ENCODE results near the gene OCA2.

The OCA2 gene

GRCh38 chr15:28078191-28078719 lies 20.9 kb downstream of the OCA2 start:
- DNase-seq (ENCODE audit: low spot score), result no peak

GRCh38 chr15:28075573-28075972 lies 23.5 kb downstream of the OCA2 start:
- no peak for DNase-seq (ENCODE audit: low spot score)

DNA sequence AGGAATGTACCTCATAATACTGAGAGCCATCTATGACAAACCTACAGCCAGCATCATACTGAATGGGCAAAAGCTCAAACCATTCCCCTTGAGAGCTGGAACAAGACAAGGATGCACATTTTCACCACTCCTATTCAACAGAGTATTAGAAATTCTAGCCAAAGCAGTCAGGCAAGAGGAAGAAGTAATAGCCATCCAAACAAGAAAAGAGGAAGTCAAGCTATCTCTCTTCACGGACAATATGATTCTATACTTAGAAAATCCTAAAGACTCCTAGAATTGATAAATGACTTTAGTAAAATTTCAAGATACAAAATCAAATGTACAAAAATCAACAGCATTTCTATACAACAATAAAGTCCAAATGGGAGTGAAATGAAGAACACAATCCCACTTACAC lies 30.2 kb downstream of the OCA2 start:
- DNase-seq (ENCODE audit: low spot score), result no peak

- no peak for DNase-seq (ENCODE audit: low spot score)
Measured at GRCh38 chr15:28066231-28066630, 32.9 kb downstream of the OCA2 start.

- DNase-seq (ENCODE audit: low spot score), result no peak
Measured at GRCh38 chr15:28060005-28060404, 39.1 kb downstream of the OCA2 start.

GRCh38 chr15:28058082-28058481 lies 41.0 kb downstream of the OCA2 start:
- DNase-seq (ENCODE audit: low spot score), result no peak

- no peak for DNase-seq (ENCODE audit: low spot score)
Measured at GRCh38 chr15:28051955-28052633, 47.0 kb downstream of the OCA2 start.

GRCh38 chr15:28049581-28049980 lies 49.5 kb downstream of the OCA2 start:
- no peak for DNase-seq (ENCODE audit: low spot score)

DNA sequence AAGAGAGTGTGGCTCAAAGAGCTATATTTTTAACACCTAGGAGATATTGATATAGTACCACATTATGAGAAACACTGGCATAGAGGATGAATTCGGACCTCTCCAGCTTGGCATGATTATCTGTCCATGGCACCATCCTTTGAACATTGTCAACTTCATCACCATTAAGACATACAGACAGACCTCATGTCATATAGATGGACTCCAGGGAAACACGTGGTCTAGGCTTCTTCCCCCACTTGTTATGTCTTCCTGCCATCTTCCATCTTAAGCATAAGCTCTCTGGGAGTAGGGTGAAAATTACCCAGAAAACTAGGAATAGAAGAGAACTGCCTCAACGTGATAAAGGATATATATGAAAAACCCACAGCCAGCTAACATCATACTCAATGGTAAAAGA lies 51.8 kb downstream of the OCA2 start:
- no peak for DNase-seq (ENCODE audit: low spot score)

DNA sequence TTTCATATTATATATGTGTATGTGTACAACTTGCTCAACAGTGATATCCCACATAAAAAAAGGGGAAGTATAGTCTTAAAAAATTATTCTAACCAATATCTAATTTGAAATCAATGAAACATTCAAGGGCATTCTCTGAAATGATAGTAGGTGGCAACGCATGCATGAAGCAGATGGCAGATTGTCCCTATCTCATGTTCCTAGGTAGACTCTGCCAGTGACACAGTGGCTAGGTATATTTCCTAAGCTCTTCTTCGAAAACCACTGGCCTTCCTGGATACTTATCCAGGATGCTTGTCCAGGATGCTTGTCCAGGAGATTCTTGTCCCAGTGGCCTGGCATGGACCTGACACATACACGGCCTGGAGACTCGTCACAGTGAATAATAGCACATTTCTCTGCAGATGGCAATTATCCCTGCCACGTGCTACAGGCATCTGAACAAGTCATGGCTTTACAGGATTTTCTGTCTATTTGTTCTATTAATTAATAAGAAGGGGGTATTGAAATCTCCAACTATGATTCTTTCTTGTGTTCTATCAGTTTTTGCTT lies 54.9 kb downstream of the OCA2 start:
- DNase-seq (ENCODE audit: low spot score), result no peak

- DNase-seq (ENCODE audit: low spot score), result no peak
Measured at GRCh38 chr15:28043691-28044091, 55.4 kb downstream of the OCA2 start.

DNA sequence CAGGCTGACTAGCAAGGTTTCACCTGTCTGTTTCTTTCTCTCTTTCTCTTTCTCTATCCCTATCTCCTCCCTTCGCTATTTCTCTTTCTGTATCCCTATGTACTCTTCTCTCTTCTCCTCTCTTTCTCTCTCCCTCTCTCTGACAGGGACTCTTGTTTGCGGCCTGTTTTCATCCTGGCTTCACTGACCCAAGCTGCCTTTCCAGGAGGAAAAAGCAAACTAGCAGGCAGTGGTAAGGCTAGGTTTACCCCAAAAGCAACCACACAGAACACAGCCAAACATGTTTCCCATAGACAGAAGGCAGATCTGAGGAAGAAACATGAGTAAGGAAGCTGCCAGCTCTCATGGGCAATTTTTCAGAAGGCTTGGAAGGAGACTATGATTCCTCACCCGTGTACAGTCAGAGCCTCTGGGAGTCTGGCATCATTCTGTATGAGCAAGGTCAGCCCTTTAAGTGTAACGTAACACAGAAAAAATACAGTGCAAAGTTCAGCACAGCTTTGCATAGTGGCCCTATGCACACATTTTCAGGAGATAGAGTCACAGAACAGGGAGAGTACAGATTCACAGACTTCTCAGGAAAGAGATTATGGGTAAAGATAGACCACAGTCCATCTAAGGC lies 61.0 kb downstream of the OCA2 start:
- no peak for DNase-seq (ENCODE audit: low spot score)

DNA sequence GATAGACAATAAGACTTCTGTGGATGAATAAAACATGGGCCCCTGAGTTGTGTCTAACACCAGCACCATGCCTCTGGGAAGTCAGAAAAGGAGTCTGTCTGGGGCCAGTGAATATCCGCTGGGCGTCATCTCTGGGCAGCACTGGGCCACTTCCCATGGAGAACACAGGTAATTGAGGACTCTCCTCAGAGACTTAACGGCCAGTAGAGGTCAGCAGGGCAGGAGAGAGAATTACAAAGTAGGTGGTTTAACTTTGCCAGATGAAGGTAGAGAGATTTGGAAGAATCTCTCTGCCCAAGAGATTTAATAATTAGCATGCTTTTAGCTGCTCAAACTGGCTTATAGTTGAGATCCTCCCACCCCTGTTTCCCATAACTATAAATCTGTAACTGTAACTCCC lies 65.7 kb downstream of the OCA2 start:
- DNase-seq (ENCODE audit: low spot score), result no peak

- no peak for DNase-seq (ENCODE audit: low spot score)
Measured at GRCh38 chr15:28030801-28031200, 68.3 kb downstream of the OCA2 start.

DNA sequence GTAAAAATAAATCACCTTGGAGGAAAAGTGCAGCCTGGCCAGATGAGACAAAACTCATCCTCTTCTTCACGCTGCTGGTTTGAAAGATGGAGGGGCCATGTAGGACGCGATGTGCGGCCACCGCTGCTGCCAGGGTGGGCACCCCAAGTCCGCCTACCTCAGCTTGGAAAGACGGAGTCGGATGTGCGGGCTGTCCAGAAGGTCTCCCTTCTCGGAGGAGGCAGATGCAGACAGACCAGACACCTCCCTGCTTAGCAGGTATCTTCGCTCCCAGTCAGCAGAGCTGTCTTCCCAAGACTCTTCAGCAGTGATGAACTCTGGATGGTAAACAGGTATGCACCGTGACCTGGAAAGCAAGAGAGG lies 71.4 kb downstream of the OCA2 start:
- DNase-seq (ENCODE audit: low spot score), result no peak

DNA sequence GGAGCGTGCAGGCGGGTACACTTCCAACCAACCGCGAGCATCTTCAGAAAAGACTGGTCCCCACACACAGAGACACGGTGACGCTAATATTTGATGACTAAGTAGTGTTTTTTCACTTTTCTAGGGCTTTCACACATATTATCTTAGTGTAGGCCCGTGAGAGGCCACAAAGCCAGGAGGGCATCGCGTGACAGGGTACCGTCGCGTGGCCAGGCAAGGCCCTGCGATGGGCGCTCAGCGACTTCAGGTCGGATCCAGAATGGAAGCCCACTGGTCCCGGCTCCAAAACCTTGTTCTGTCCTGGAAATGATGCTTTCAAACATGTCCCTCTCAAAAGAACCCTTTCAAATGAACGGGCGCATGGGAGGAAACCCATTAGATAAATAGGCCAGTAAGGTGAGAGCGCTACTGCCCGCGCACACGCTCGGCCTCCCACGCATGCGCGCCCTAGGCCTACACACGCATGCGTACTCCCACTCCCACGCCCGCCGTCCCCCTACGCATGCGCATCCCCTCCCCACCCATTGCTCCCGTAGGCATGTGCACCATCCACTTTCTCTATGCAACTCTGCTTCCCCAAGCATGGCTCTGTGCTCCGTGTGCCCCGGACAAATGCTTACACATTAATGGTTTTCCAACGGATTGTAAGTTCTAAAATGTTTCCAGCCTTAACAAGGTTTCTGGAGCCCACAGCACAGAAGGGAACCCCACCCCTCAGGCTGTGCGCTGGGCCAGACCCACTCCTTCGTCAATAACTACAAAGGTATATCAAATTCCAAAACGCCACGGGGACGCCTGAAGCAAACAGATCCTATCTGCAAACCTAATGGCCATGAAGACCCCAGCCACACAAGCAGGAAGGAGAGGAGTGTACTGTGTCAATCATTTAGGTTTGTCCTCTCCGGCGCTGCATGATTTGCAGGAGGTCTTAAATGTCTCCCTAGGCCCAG lies 72.1 kb downstream of the OCA2 start:
- DNase-seq (ENCODE audit: low spot score), result no peak

DNA sequence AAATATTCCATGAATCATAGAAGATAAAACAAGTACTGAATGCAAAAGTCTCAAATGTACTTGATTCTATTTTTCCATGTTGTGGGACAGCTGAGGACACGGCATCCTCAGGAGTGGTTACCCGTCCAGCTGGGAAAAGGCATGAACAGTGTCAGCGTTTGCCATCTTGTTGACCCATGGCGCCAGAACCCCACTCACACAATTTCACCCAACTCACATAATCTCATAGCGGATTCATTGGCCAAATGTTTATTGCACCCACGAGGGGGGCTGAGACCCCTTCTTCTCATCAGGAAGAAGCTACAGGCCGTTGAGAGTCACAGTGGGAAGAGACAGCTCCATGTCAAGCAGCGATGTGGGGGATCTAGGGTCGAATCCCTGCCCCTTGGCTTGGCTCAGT lies 72.9 kb downstream of the OCA2 start:
- DNase-seq (ENCODE audit: low spot score), result no peak

- DNase-seq (ENCODE audit: low spot score), result no peak
Measured at GRCh38 chr15:28025413-28025812, 73.7 kb downstream of the OCA2 start.

DNA sequence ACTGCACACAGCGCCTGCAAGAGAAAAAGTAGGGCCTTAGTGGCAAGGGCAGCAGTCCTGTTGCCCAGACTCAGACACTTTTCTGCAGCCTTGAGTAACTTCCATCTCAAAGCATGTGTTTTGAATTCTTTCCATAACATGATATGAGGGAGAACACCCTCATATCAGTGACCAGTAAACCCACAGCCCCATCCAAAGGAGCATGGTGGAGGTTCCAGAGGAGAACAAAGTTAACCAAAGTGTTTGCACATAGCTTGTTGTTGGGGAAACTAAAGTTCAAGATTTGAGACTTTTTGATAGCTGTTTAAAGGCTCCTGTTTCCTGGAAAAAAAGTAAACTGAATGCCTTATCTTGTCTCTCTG lies 74.2 kb downstream of the OCA2 start:
- DNase-seq (ENCODE audit: low spot score), result no peak

DNA sequence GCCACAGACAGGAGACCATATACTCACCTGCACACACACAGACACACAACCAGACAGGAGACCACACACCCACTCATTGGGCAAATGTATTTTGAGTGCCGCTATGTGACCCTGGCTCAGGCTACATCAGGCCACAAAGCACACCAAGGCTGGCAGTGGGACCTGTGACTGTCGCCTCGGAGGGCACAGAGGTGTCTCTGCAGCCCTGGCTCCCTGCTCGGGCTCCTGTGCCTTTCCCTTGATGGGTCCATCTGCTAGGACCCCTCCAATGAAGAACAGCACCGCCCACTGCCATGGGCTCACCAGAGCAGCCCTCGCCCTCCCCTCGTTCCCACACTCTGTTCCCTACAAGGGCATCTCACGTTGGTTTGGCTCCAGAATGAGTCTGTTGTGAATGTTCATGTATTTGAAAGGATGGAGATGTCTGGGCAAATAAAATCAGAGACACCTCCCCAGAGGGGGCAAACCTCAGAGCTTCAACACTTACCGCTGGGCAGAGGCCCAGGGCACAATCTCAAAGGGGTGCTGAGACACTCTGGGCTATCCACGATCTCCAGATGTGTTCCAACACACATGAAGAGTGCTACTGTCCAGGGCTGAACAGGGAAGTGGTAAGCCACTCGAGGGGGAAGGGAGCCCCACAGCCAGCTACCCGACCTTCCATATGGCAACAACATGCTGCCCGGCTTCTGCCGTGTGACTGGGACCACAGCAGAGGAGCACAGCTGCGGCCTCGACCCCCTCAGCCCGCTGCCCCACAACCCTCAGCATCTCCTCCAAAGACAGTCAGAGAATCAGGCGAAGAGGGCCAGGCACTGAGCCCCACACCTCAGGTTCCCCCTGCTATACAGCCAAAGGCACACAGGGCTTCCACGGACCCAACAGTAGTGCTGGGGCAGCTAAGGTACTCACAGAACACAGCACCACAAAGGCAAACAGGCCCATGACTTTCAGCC lies 74.9 kb downstream of the OCA2 start:
- no peak for DNase-seq (ENCODE audit: low spot score)

DNA sequence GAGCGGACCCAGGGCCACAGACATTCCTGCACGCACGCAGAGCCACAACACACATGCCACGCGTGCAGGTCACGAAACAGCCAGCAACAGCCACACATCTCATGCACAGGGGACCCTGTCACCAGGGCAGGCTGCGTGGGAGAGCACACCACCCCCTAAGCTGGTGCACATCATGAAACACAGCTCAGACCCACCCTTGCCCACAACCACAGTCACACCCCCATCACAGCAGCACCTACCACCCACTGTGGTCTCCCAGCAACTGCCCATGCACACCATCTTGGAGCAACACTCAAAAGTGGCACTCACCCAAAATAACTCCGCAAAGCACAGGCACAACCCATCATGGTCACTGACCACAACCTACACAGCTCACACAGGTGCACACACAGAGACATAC lies 75.7 kb downstream of the OCA2 start:
- DNase-seq (ENCODE audit: low spot score), result no peak

Measured in hematopoietic multipotent progenitor cell treated with erythropoietin and hydrocortisone succinate and interleukin-3 and kit ligand, for 17 days (in vitro differentiated cells).